SK-N-SH (cell line): Measurements from ENCODE around the gene ATP6V0E2. TPM values are rescaled to one million over a fixed set of nuclear protein-coding genes. Genes with fewer than 3 reads are reported as not detected.

Experiments
- CTCF ChIA-PET: fragments of 300-600, 350-600 bp; formaldehyde crosslinking; extraction: SDS; loops from one replicate; lab custom pipeline; 2021; lab: Yijun Ruan, JAX
- POLR2A ChIA-PET: fragments of 350-600 bp; sonication (Branson Sonifier 250); formaldehyde crosslinking; extraction: SDS; loops from one replicate; lab custom pipeline; 2020; ENCODE audit warnings: antibody characterized with exemption, inconsistent platforms; lab: Yijun Ruan, JAX
- DNase-seq: peaks from one replicate; pipeline ENCODE4 v3.0.0; 2012
- H2AFZ ChIP-seq: fragments of 200-600 bp; sonication (generic); 2 replicates; pipeline ENCODE4 v1.8.1; 2016; ENCODE audit warnings: antibody characterized with exemption, mild to moderate bottlenecking, low read depth
- H3F3A ChIP-seq: fragments of 200-600 bp; sonication (generic); replicated peaks from 2 replicates; pipeline ENCODE3; 2016; ENCODE audit warnings: antibody characterized with exemption, mild to moderate bottlenecking; ENCODE audit not compliant: insufficient read depth
- H3K27ac ChIP-seq, 2 experiments: fragments of 200-500 bp in 1 of 2; fragments of 200-600 bp in 1 of 2; sonication (Bioruptor generic) in 1 of 2; sonication (generic), shearing (Covaris generic) in 1 of 2; 2 replicates each; pipeline versions ENCODE4 v1.5.1 to v1.6.1; 2014 to 2016; ENCODE audit warnings: low read depth in 2 of 2, inconsistent platforms in 1 of 2, low read length in 1 of 2, mild to moderate bottlenecking in 1 of 2, mixed read lengths in 1 of 2
- H3K27me3 ChIP-seq: fragments of 200-600 bp; sonication (generic), shearing (Covaris generic); 2 replicates; pipeline ENCODE4 v1.6.1; 2016; ENCODE audit warnings: mixed run types; ENCODE audit not compliant: insufficient read depth
- H3K36me3 ChIP-seq, 2 experiments: fragments of 200-500 bp in 1 of 2; fragments of 200-600 bp in 1 of 2; sonication (Bioruptor generic) in 1 of 2; sonication (generic) in 1 of 2; replicated peaks in 1 of 2; 2 replicates each; pipeline versions ENCODE3 to v1.5.1; 2014 to 2016; ENCODE audit warnings: low read length in 1 of 2, mild to moderate bottlenecking in 1 of 2; ENCODE audit not compliant: insufficient read depth in 2 of 2, control insufficient read depth in 1 of 2
- H3K4me1 ChIP-seq, 2 experiments: fragments of 200-500 bp in 1 of 2; fragments of 200-600 bp in 1 of 2; sonication (Bioruptor generic) in 1 of 2; sonication (generic), shearing (Covaris generic) in 1 of 2; 2 replicates each; pipeline versions ENCODE4 v1.5.1 to v1.6.1; 2014 to 2016; ENCODE audit warnings: low read depth in 1 of 2, low read length in 1 of 2, mixed run types in 1 of 2; ENCODE audit not compliant: insufficient read depth in 2 of 2, control insufficient read depth in 1 of 2
- H3K4me2 ChIP-seq: fragments of 200-600 bp; sonication (generic), shearing (Covaris generic); 2 replicates; pipeline ENCODE4 v1.6.1; 2017; ENCODE audit warnings: mixed run types
- H3K4me3 ChIP-seq, 2 experiments: fragments of 200-500 bp in 1 of 2; fragments of 200-600 bp in 1 of 2; sonication (Bioruptor generic) in 1 of 2; sonication (generic), shearing (Covaris generic) in 1 of 2; 2 replicates each; pipeline versions ENCODE4 v1.5.1 to v1.8.1; 2014 to 2016; ENCODE audit warnings: low read depth in 2 of 2, inconsistent platforms in 1 of 2, low read length in 1 of 2, mild to moderate bottlenecking in 1 of 2, mixed read lengths in 1 of 2, moderate library complexity in 1 of 2
- H3K79me2 ChIP-seq: fragments of 200-600 bp; sonication (generic); 2 replicates; pipeline ENCODE4 v1.8.1; 2017; ENCODE audit warnings: mild to moderate bottlenecking; ENCODE audit not compliant: insufficient read depth
- H3K9ac ChIP-seq: fragments of 200-600 bp; sonication (generic); 2 replicates; pipeline ENCODE4 v1.6.1; 2017; ENCODE audit warnings: mixed run types
- H3K9me2 ChIP-seq: fragments of 200-600 bp; sonication (generic); 2 replicates; pipeline ENCODE4 v1.6.1; 2017; ENCODE audit warnings: mixed run types
- H3K9me3 ChIP-seq: fragments of 200-600 bp; sonication (generic); 2 replicates; pipeline ENCODE4 v1.6.1; 2017; ENCODE audit warnings: mixed run types, mild to moderate bottlenecking, moderate library complexity
- H4K20me1 ChIP-seq: fragments of 200-600 bp; sonication (generic); 2 replicates; pipeline ENCODE4 v1.6.1; 2017; ENCODE audit warnings: mild to moderate bottlenecking, mixed run types; ENCODE audit not compliant: insufficient read depth
- FOSL2 ChIP-seq: IDR thresholded peaks from 2 replicates; pipeline ENCODE4 v1.4.0; 2012; ENCODE audit warnings: low read depth, mild to moderate bottlenecking, moderate library complexity, borderline replicate concordance
- FOXJ3 ChIP-seq: sonication (generic); formaldehyde crosslinking; IDR thresholded peaks from 2 replicates; pipeline ENCODE4 v1.5.1; 2020; ENCODE audit warnings: mild to moderate bottlenecking, missing genetic modification reagents
- FOXM1 ChIP-seq: IDR thresholded peaks from 2 replicates; pipeline ENCODE4 v1.4.0; 2012; ENCODE audit warnings: low read depth, mild to moderate bottlenecking
- GATA2 ChIP-seq: sonication (generic); formaldehyde crosslinking; IDR thresholded peaks from 2 replicates; pipeline ENCODE4 v1.5.0; 2020; ENCODE audit warnings: mild to moderate bottlenecking, missing genetic modification reagents
- MEF2A ChIP-seq: IDR thresholded peaks from 2 replicates; pipeline ENCODE4 v1.4.0; 2012; ENCODE audit warnings: low read depth, borderline replicate concordance
- RFX5 ChIP-seq: IDR thresholded peaks from 2 replicates; pipeline ENCODE4 v1.6.1; 2012; ENCODE audit warnings: mild to moderate bottlenecking, improper control_type of control experiment, low read length
- TAF1 ChIP-seq: IDR thresholded peaks from 2 replicates; pipeline ENCODE4 v1.6.1; 2012; ENCODE audit warnings: low read depth, mild to moderate bottlenecking, low read length, moderate library complexity, borderline replicate concordance
- TCF12 ChIP-seq: IDR thresholded peaks from 2 replicates; pipeline ENCODE4 v1.4.0; 2012
- USF1 ChIP-seq: IDR thresholded peaks from 2 replicates; pipeline ENCODE4 v1.4.0; 2012; ENCODE audit warnings: low read depth, borderline replicate concordance
- ZBTB33 ChIP-seq: IDR thresholded peaks from 2 replicates; pipeline ENCODE4 v1.4.0; 2012; ENCODE audit warnings: low read depth, borderline replicate concordance
- WGBS: methylation state at CpG from one replicate; pipeline ENCODE4 v1.1.6; 2017; ENCODE audit warnings: low lambda C conversion rate; 5-methylcytosine and 5-hydroxymethylcytosine counted together
- polyA plus RNA-seq, 3 experiments: library from polyadenylated mRNA; depleted of rRNA; stranded (reverse); fragments of >200 nt; gene quantifications; 2 replicates each; pipeline ENCODE4 v1.2.3, GENCODE V29; 2012
- TF ChIP-seq, protein P1 (sequence below): fragments of 150-350 bp; IDR thresholded peaks from 2 replicates; pipeline ENCODE4 v1.6.1; 2016; ENCODE audit warnings: mild to moderate bottlenecking, low read depth, low read length

ATP6V0E2 gene
- polyA plus RNA-seq, 1 of the 3 experiments (the other 2 are of a cell fraction), result 49.6 TPM

DNA sequence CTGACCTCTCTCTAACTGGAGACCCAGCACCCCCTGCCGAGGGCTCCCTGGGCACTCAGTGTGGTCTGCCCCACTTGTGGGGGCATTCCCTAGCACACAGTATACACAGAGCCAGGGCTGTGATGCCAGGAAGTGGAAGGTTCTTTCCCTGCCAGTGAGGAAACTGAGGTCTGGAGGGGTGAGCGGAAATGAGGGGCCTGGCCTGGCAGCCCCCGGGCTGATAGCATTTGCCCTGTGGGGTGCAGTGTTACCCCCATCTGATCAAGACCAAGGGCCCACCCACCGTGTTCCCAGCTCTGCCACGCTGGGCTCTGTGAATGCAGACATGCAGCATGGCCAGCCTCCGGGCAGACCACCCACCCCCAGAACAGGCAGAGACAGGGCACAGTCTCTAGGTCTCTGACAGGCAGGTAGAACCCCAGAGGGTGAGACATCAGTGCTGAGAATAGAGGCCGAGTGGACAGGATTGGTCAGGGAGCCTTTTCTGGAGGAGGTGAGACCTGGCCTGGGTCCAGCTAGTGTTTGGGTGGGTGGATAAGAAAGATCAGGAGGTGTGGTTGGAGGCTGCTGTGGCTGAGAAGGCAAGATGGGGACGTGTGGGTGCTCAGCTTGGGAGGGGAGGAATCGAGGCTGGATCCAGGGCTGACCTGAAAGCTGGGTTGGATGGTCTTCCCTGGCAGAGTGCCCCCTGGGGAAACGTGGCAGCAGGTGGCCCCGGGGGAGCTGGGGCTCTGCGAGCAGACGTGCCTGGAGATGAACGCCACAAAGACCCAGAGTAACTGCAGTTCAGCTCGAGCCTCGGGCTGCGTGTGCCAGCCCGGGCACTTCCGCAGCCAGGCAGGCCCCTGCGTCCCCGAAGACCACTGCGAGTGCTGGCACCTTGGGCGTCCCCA lies 46.4 kb upstream of the ATP6V0E2 start:
- TF ChIP-seq TCF12 (no peak), TAF1 (no peak), RFX5 (no peak), FOXM1 (no peak), GATA2 (CRISPR knock-in tag) (no peak), ZBTB33 (no peak), USF1 (no peak), FOSL2 (no peak), FOXJ3 (CRISPR knock-in tag) (no peak), MEF2A (no peak)
- TF ChIP-seq, protein P1, sequence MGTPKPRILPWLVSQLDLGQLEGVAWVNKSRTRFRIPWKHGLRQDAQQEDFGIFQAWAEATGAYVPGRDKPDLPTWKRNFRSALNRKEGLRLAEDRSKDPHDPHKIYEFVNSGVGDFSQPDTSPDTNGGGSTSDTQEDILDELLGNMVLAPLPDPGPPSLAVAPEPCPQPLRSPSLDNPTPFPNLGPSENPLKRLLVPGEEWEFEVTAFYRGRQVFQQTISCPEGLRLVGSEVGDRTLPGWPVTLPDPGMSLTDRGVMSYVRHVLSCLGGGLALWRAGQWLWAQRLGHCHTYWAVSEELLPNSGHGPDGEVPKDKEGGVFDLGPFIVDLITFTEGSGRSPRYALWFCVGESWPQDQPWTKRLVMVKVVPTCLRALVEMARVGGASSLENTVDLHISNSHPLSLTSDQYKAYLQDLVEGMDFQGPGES, result no peak
- Histone ChIP-seq H3K4me2 (no peak overlapping the region), H3F3A (no peaks in the 10 kb centered on the region), H3K4me1 (peaks cover 0 to 2% of the 10 kb centered on the region in 2 experiments; a peak in 1 of 4 replicates), H3K9me3 (no peaks in the 10 kb centered on the region), H3K27ac (no peak overlapping the region), H3K4me3 (no peak overlapping the region), H3K9me2 (no peaks in the 10 kb centered on the region), H3K27me3 (peaks cover 24% of the 10 kb centered on the region), H3K79me2 (no peaks in the 10 kb centered on the region), H2AFZ (no peak overlapping the region), H4K20me1 (no peaks in the 10 kb centered on the region), H3K36me3 (no peaks in the 10 kb centered on the region), H3K9ac (no peak overlapping the region)
- POLR2A ChIA-PET, result interaction anchor here (0.8 kb wide), 1 partner anchor 12 kb away, joined by 4 read pairs; no protein-coding TSS in a partner anchor
- DNase-seq, result peak; percentile 57
- CTCF ChIA-PET, result interaction anchor here (0.6 to 2.9 kb wide), 3 partner anchors 11 to 542 kb away, joined by 3 to 16 read pairs (median 3); no protein-coding TSS in a partner anchor
- 50% methylated on average over 12 of the region's 23 CpGs for WGBS
